ENCODE data around the gene SPTBN5.

GRCh38 chr15:41888662-41889253 is 5.1 kb downstream of the SPTBN5 start:
- TF ChIP-seq POLR2A (IDR thresholded peaks at IDR 0.05) = no peak
- TF ChIP-seq, protein P1, sequence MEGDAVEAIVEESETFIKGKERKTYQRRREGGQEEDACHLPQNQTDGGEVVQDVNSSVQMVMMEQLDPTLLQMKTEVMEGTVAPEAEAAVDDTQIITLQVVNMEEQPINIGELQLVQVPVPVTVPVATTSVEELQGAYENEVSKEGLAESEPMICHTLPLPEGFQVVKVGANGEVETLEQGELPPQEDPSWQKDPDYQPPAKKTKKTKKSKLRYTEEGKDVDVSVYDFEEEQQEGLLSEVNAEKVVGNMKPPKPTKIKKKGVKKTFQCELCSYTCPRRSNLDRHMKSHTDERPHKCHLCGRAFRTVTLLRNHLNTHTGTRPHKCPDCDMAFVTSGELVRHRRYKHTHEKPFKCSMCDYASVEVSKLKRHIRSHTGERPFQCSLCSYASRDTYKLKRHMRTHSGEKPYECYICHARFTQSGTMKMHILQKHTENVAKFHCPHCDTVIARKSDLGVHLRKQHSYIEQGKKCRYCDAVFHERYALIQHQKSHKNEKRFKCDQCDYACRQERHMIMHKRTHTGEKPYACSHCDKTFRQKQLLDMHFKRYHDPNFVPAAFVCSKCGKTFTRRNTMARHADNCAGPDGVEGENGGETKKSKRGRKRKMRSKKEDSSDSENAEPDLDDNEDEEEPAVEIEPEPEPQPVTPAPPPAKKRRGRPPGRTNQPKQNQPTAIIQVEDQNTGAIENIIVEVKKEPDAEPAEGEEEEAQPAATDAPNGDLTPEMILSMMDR (IDR thresholded peaks at IDR 0.05) = no peak

All from testis (tissue), 2 donors.